GM21529 (cell line): Measurements from ENCODE around the gene NMT1.

Source experiments
- ATAC-seq: cut with Tn5 transposase; IDR thresholded peaks from one replicate; pipeline ENCODE4 v1.9.1; 2021; ENCODE audit not compliant: unreplicated experiment

The NMT1 gene

DNA sequence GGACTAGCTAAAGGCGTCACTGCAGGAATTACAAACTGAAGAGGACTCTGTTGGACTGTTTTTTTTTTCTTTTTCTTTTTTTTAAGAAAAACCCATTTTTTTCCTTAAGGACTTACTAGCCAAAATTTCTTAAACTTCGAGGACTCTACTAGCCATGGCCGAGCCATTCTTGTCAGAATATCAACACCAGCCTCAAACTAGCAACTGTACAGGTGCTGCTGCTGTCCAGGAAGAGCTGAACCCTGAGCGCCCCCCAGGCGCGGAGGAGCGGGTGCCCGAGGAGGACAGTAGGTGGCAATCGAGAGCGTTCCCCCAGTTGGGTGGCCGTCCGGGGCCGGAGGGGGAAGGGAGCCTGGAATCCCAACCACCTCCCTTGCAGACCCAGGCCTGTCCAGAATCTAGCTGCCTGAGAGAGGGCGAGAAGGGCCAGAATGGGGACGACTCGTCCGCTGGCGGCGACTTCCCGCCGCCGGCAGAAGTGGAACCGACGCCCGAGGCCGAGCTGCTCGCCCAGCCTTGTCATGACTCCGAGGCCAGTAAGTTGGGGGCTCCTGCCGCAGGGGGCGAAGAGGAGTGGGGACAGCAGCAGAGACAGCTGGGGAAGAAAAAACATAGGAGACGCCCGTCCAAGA is 88.0 kb downstream of the NMT1 start:
- ATAC-seq, result peak; percentile 37

DNA sequence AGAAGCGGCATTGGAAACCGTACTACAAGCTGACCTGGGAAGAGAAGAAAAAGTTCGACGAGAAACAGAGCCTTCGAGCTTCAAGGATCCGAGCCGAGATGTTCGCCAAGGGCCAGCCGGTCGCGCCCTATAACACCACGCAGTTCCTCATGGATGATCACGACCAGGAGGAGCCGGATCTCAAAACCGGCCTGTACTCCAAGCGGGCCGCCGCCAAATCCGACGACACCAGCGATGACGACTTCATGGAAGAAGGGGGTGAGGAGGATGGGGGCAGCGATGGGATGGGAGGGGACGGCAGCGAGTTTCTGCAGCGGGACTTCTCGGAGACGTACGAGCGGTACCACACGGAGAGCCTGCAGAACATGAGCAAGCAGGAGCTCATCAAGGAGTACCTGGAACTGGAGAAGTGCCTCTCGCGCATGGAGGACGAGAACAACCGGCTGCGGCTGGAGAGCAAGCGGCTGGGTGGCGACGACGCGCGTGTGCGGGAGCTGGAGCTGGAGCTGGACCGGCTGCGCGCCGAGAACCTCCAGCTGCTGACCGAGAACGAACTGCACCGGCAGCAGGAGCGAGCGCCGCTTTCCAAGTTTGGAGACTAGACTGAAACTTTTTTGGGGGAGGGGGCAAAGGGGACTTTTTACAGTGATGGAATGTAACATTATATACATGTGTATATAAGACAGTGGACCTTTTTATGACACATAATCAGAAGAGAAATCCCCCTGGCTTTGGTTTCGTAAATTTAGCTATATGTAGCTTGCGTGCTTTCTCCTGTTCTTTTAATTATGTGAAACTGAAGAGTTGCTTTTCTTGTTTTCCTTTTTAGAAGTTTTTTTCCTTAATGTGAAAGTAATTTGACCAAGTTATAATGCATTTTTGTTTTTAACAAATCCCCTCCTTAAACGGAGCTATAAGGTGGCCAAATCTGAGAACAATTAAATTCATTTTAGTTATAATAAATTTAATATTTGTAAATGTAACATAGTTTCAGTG is 88.8 kb downstream of the NMT1 start:
- ATAC-seq, result no peak

- ATAC-seq, result no peak
These were observed 90.0 kb downstream of the NMT1 start for GRCh38 chr17:45150911-45151809.

DNA sequence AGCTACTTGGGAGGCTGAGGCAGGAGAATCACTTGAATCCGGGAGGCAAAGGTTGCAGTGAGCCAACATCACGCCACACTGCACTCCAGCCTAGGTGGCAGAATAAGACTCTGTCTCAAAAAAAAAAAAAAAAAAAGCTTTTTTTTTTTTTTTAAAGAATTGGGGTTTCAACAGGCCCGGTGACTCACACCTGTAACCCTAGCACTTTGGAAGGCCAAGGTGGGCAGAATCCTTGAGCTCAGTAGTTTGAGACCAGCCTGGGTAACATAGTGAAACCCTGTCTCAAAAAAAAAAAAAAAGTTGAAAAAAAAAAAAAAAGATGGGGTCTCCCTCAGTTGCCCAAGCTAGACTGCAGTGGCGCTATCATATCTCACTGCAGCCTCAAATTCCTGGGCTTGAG is 93.9 kb downstream of the NMT1 start:
- ATAC-seq, result no peak

DNA sequence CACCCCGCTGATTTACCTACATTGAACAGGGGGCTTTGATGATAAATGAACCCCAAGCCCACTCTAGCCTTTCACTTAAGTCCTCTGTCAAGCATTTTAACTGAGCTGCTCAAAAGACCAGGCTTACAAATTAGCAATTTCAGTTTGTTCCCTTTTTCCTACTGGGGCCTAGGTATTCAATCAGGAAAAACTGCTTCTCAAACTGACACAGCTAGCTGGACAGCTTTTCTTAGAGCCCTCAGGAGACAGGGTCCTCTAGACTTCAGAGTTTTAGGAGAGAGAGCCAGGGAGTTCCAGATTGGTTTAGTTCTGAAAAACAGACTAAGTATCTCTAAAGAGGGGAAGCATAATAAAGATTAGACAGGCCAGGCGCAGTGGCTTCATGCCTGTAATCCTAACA is 94.4 kb downstream of the NMT1 start:
- ATAC-seq, result no peak

GRCh38 chr17:45156242-45156641 is 95.1 kb downstream of the NMT1 start:
- ATAC-seq, result no peak
